ENCODE data around the gene SHC2.
"Not testable (repeated sequence)": the region's sequence is repeated elsewhere in the genome, so short reads cannot be mapped to it uniquely, and the experiment has no call there.

The SHC2 gene

DNA sequence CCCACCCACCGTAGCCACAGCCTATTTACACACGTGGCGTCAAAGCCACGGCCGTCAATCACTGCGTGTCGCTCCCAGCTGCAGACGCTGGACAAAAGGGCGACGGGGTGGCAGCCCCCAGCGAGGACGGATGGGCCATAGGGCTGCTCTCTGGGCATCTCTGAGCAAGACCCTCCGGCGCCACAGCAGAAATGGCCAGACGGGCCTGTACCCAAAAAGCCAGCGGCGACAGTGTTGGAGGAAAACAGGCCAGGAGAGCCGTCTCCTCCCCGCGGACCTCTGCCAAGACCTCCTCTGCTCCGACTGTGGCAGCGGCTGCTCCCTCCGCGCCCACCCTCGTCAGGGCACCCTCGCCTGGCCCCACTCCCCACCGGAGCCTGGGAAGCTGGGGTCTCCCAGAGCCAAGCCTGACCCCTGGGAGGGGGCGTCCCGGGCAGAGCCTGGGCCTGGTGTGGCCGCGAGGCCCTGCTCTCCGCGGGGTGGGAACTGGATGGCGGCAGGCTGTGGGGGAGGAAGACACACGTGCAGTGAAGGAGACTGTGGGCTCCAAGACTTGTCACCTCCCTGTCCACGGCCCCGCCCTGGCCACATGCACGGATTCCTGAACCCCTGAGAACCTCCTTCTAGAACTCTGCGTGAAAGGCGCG is 54.6 kb downstream of the SHC2 start:
- DNase-seq (ENCODE audit: low read depth) = no peak

DNA sequence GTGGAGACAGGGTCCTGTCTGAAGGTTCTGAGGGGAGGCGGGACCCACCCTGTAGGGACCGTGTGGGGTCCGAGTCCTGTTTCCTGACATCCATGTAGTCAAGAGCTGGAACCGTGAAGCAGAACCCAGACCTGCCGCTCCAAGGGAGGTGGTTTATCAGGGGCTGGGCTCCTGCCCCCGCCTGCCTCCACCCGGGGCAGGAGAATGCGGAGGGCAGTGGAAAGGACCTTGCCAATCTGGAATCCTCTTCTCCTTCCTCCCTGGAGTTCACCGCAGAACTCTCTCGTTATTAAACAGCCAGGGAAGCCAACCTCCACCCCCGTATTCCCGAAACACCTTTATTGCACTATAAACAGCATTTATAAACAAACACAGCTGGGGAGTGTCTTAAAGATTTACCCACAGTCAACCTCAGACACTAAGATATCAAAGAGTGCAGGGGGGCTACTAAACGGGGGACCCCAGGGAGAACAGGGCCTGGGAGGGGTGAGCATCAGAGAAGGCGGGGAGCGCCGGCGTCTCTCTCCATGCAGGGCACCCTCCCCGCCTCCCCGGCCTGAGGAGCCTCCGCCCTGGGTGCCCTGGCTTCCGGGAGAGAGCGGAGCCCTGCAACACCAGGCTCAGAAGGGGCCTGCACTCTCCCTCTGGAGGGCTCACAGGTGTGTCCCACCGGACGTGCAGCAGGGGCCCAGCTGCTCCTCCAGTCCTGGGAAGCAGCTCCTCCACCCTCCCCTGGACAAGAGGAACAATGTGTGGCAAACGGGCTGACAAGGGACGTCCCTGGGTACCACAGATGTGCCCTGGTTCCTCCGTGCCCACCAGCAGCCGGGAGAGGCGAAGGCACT is 55.5 kb downstream of the SHC2 start:
- no peak for DNase-seq (ENCODE audit: low read depth)

DNA sequence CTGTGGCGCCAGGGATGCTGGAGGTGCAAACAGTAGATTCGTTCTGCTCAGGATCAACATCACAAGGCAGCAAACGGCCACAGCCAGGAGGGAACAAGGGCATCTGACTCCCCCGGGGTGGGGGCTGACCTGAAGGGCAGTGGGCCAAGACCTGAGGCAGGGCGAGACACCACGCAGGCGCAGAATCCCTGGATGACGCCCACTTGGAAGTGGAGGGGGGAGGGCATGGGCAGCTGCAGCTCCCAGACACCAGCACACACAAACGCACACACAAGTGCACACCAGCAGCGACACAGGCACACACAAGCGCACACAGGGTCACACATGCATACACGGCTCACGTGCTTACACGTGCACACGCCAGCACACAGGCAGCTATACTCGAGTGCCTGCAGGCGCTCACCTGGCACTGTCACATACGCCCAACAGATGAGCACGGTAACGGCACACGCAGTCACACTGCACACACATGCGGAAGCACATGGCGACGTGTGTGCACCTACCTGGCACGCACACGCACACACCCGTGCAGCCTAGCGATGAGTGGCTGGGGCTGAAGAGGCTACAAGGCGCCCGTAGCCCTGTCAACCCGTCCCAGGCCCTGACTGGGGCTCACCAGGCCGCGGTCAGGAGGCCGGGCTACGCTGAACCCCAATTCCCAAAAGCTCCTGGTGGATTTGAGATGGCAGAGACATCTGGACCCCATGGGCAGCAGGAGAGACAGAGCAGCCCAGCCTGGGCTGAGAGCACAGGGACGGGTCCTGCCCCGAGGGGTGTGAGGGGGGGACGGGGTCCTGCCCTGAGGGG is 57.4 kb downstream of the SHC2 start:
- DNase-seq (ENCODE audit: low read depth) = no peak

DNA sequence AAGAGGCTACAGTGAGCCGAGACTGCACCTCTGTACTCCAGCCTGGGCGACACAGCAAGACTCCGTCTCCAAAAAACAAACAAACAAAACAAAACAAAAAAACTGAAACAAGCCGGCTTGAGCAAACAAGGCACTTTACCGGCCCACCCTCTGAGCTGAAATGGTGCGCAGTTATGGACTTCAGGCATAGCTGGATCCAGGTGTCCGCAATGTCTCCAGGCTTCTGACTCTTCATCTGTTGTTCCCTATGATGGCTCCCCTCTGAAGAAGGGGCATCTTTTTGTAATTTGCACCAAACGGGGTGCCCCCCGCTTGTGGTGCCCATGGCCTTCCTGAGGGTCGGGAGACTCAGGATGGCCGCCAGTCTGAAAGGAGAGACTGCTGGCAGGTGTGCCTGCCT is 58.0 kb downstream of the SHC2 start:
- no peak for DNase-seq (ENCODE audit: low read depth)

DNA sequence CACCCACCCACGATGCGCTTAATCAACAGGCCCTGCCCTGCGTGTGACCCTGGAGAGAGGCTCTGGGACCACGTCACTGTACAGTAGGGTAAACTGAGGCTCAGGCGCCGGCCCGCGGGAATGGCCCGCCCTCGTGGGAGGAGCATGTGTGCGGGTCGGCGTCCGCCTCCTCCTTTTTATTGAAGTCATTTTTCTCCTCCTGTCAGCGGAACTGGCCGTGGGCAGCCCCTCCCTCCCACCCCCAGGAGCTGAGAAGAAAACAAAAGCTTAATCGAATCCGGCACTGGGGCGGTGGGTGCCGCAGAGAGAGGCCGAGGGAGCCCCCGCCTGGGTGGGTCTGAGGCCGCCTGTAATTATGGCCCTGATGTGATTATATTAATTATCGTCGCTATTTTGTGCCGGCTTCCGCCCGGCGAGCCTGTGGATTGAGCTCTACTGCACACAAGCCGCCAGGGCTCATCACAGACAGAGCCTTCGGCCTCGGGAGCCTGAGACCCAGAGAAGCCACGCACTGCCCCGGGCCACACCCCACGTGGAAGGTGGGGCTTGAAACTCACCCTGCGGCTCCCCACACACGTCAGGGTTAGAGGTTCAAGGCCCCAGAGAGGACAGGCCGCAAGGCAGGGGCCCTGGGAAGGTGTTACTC is 58.8 kb downstream of the SHC2 start:
- no peak for DNase-seq (ENCODE audit: low read depth)

DNA sequence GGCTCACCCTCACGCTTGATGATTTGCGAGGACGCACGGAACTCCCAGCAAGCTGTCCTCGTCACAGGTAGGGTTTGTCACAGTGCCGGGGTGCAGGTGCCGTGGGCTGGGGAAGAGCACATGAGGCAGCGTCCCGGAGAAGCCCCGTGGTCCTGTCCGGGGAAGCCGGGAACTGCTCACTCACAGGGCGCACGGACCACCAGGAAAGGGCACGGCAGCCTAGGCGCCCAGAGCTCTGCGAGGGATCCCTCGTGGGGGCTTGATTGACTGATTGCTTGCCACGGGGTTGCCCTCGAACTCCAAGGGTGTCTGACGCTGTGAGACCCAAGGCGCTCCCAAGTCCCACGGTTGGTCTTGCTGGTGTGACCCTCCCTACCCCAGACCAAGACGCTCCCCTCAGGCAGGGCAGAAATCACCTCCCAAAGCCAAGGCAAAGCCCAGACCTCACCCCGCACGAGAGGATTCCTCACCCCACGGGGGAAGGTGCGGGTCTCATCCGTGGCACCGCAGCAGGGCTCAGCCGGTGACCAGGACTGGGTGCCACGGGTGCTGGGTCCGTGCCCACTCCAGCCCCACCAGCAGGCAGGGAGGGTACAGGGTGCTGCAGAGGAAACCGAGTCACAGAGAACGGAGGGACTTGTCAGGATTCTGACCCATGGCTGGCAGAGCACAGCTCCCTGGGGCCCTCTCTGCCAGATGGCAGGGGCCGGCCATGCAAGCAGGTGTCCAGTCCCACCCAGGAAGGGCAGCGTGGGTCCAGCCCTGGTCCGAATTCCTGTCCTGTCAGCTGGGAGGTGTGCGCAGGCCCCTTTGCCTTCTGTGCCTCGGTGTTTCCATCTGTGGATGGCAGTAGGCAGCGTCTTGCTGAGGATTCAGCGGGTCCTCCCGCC is 59.6 kb downstream of the SHC2 start:
- DNase-seq (ENCODE audit: low read depth) = no peak

DNA sequence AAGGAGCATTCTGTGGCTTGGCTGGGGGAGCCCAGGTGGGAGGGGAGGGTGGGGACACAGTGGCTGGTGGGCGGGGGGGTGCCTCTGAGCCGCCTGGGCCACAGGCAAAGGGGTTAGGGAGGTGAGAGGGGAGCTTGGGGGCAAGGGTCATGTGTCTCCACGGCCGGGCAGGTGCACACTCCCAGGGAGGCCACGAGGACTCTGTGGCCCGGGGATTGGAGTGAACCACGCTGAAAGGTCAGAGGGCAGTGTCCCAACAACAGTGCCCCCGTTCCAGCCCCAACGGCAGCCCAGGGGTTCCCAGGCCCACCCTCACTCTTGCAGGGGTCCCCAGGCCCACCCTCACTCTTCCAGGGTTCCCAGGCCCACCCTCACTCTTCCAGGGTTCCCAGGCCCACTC is 61.5 kb downstream of the SHC2 start:
- DNase-seq (ENCODE audit: low read depth) = no peak

DNA sequence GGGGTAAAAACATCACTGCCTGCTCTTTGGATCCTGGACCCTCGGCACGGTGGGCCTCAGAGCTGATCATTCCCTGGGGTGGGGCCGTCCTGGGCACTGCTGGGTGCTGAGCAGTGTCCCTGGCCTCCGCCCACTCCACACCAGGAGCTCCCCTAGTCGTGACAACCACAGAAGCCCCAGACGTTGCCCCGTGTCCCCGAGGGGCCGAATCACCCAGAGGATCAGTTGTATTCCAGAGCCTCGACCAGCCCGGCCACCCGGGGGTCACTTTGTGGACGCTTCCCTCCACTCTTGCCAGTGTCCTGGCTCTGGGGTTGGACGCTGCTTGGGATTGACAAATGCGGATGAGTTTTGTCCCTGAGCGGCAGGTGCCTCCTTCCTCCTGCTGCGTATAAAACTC is 62.1 kb downstream of the SHC2 start:
- DNase-seq (ENCODE audit: low read depth) = no peak

DNA sequence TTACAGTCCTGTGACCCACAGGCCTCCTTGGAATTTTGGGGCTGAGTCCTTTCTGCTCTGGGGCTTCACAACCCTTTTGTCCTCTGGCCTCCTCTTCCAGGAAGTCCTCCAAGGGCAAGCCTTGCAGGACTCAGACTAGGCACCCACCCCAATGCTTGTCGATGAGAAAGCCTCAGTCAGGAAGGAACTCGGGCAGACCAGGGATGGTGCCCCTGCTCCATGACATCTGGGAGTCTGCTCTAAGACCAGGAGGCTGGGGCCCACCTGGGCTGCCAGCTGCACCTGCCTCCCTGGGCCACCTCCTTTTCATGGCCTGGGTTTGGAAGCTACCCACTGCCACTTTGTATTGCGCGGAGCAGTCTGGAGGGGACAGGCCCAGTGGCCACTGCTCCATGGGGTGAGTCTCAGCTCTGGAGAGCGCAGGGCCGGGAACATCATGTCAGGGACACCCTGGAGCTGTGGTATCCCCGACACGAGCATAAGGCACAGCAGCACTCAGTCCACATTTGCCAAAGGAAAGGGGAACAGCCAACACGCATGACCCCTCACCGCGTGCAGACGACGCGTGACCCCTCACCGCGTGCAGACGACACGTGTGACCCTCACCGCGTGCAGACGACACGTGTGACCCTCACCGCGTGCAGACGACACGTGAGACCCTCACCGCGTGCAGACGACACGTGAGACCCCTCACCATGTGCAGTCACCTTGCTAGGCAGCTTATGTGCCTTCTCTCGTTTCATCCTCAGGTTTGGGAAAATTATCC is 62.7 kb downstream of the SHC2 start:
- no peak for DNase-seq (ENCODE audit: low read depth)

DNA sequence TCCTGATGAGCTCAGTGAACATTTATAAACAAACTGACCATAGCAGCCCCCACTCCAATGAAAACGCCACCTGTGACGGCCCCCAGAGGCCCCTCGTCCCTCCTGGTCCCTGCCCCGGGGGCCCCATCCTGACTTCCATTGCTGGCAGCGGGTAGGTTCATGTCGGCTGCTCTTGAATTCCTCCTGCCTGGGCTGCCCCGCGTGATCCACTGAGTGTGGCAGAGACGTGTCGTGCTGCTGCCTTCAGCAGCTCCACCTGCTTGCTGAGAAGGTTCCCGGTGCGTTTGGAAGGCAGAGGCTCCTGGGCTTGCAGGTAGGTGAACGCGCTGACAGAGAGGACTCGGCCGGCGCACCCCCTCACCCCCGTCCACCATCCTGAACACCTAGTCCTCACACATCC is 63.5 kb downstream of the SHC2 start:
- DNase-seq (ENCODE audit: low read depth) = no peak

DNA sequence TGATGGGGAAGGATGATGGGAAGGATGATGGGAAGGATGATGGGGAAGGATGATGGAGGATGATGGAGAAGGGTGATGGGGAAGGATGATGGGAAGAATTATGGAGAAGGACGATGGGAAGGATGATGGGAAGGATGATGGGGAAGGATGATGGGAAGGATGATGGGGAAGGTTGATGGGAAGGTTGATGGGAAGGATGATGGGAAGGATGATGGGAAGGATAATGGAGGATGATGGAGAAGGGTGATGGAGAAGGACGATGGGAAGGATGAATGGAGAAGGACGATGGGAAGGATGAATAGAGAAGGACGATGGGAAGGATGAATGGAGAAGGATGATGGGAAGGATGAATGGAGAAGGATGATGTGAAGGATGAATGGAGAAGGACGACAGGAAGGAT is 65.4 kb downstream of the SHC2 start:
- no peak for DNase-seq (ENCODE audit: low read depth)

DNA sequence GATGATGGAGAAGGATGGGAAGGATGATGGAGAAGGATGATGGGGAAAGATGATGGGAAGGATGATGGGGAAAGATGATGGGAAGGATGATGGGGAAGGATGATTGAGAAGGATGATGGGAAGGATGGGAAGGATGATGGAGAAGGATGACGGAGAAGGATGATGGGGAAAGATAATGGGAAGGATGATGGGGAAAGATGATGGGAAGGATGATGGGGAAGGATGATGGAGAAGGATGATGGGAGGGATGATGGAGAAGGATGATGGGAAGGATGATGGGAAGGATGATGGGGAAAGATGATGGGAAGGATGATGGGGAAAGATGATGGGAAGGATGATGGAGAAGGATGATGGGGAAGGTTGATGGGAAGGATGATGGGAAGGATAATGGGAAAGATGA is 66.0 kb downstream of the SHC2 start:
- not testable (repeated sequence) for DNase-seq (ENCODE audit: low read depth)

DNA sequence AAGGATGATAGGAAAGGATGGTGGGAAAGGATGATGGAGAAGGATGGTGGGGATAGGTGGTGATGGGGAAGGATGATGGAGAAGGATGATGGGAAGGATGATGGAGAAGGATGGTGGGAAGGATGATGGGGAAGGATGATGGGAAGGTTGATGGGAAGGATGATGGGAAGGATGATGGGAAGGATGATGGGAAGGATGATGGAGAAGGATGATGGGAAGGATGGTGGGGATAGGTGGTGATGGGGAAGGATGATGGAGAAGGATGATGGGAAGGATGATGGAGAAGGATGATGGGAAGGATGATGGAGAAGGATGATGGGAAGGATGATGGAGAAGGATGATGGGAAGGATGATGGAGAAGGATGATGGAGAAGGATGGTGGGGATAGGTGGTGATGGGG is 67.3 kb downstream of the SHC2 start:
- DNase-seq (ENCODE audit: low read depth) = not testable (repeated sequence)

DNA sequence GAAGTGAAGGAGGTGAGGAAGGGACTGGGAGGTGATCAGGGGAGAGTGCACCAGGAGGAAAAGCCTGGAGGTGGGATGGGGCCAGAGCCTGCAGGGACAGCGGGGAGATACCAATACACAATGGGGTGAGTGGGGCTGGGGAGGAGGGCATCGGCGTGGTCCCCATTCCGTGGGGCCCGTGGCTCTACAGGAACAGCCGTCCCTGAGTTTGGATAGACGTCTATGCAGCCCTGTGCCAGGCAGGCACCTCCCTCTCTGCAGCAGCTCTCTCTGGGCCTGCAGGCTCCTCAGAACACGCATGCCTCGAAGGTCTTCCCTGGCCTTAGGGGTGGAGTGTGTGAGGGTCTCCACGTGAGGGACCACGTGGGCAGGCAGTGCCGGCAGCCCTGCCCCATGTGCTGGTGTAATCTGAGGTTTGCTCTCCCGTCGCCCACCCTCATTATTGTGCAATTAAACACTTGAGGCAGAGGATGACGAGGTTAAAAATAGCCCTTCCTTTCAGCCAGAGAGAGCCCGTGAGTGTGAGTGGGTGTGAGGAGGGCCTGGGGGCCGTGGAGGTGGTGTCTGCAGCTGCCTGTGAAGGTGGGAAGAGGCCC is 68.4 kb downstream of the SHC2 start:
- DNase-seq (ENCODE audit: low read depth) = no peak

DNA sequence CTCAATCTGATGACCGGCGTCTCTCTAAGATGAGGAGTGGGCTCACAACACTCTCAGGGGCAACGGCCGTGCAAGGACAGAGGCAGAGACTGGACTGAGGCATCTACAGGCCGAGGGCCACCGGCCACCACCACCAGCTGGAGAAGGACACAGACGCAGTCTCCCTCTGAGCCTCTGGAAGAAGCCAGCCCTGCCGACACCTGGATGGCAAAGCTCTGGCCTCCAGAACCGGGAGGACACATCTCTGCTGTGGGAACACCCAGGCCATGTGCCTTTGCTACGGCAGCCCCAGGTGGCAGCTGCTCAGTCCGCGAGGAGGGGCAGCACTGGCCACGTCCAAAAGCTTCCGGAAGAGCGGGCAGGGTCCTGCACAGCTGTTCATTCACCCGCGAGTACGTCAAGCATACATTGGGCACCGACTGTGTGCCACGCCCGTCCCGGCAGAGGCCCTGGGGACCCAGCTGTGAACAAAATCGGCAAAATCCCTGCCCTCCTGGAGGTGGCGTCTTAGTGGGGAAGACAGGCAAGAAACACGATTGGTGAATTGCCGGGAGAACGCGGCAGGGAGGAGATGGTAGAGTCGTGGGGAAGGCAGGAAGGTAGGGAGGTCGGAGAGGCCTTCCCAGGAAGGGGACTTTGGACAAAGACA is 69.0 kb downstream of the SHC2 start:
- no peak for DNase-seq (ENCODE audit: low read depth)

DNA sequence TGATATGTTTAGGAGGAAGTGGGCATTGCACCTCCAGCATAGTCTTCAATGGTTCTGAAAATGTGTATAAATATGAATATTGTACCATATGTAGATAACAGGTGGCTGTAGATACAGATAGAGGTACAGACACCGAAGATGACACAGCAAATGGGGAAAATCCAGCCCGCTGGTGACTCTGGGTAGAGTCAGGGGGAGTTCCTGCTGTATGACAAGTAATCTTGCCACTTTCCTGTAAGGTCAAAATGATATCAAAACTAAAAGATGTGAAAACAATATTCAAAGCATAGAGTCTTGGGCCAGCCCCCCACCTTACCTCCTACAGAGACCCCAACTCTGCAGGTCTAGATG is 69.7 kb downstream of the SHC2 start:
- no peak for DNase-seq (ENCODE audit: low read depth)

DNA sequence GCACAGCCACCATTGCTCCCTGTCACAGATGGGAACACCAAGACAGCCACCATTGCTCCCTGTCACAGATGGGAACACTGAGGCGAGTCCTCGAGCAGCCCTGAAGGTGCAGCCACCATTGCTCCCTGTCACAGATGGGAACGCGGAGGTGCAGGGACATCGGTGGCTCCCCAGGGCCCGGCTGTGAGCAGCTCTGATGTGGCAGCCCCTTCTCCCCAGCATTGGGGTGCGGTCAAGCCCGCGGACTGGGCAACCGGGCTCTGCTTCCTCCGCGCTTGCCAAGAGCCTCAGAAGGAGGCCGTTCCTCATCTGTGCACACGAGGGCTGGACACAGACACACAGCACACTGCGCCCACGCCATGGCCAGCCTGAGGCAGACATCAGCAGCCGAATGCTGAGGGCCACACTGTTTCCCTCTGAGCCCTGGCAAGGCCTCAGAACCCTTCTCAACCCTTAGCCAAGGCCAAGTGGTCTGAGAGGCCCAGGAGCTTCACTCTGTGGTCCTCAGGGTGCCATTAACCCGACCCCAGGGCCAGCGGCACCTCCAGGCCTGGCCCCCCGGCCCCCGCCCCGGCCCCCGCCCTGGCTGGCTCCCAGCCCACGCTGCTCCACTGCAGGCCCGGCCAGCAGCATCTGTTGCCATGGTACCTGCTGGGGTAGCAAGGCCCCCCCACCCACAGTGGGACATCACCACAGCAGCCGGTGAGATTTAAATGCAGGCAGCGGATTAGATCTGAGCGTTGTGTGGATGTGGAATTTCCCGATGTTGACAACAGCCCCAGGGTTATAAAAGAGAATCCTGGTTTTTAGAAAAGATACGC is 70.2 kb downstream of the SHC2 start:
- DNase-seq (ENCODE audit: low read depth) = no peak

DNA sequence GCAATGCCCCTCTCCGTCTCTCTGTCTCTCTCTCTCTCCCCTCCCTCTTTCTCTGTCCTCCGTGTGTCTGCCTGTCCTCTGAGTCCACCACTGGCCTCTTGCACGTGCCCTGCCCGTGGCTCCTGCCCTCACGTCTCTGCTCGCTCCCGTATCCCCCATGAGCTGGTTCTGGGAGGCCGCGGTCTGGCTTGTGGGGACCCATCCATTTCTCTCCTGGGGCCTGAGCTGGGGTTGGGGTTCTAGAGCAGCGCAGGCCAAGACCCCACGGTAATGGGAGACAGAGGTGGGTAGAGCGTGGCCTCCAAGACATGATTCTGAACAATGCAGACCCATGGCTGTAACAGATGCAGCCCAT is 70.9 kb downstream of the SHC2 start:
- DNase-seq (ENCODE audit: low read depth) = no peak

All from stimulated activated CD8-positive, alpha-beta memory T cell treated with anti-CD3 and anti-CD28 coated beads, Interleukin-7, amount 100 ng/mL, for 24 hours (primary cell).